Stimulated activated naive CD4-positive, alpha-beta T cell treated with Interleukin-2 at 50 U/mL for 16 hours (primary cell): Measurements from ENCODE around the gene M1AP.
A peak's percentile ranks its signal among the peaks of the same experiment; 100 is the strongest.
"Not testable (repeated sequence)": the region's sequence is repeated elsewhere in the genome, so short reads cannot be mapped to it uniquely, and the experiment has no call there.

Source experiments
- DNase-seq: peaks from one replicate; lab custom pipeline; 2025; lab: John Stamatoyannopoulos, UW

The M1AP gene

DNA sequence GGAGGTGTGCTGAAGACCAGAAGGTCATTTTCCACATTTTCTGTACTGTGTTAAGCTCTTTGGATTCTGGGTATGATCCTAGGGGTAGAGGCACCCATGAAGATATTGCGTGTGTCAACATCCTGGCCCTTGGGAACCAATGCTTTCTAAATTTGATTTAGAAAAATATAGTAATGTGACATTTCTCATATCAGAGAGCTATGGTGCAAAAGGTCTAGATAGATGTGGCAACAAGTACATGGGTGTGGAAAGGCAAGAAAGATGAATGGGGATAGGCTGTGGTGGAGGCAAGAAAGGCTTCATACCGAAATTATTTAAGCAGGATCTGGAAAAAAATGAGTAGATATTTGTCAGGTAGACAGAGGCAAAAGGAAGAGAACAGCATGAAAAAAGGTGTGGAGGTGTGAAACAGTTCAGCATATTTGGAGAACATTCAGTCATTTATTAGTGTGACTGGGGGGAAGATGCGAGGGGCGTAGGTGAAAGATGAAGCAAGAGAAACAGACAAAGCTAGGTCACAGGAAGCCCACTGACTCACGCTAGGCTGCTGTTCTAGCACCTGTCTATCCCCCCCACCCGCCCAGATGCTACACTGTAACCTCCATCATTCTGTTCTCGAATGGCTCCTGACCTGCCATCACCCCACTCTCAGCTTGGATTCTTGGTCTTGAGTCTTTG lies 81.9 kb downstream of the M1AP start:
- DNase-seq, result no peak

DNA sequence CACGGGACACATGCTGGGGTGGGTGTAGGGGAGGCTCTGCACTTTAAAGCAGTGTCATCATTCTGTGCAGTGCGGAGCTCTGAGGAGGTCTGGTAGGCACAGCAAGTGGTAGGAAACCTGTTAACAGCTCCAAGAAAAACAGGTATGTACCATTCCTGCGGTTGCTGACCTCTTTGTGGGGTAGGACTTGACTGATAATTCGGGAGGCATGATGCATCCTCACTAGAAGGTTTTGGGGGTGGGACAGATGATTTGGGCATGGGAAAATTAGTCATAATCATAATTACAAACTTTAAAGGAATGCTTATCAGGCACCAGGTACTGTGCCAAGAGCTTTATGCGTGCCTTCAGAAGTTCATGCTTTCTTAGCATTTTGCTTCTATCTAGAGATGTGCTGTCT lies 83.9 kb downstream of the M1AP start:
- no peak for DNase-seq

DNA sequence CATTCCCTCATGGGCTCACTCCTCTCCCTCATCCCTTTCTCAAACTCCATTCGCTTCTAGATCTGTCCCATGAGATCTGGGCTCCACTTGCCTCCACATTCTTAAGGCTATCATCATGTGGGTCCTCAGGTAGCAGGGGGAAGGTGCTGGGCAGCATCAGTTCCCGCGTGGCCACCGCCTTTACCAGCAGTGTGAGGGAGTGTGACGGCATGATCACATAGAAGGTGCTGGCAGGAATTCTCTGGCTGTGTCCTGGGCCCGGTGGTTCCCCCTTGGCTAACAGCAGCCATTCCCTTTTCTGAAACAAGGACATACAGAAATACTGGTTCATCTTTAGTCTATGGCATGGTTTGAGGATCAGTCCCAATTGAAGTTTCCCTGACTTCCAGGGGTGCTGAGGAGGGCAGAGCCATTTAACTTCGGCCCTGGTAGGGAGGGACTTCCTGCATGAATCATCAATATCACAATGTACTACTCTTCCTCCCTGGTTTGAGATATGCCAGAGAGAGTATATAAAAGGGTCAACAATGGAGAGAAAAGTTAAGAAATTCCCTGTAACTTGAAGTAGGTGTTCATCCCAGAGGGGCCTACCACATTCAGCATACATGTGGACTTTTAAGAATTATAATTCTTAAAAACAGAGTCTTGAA lies 85.9 kb downstream of the M1AP start:
- DNase-seq, result no peak

DNA sequence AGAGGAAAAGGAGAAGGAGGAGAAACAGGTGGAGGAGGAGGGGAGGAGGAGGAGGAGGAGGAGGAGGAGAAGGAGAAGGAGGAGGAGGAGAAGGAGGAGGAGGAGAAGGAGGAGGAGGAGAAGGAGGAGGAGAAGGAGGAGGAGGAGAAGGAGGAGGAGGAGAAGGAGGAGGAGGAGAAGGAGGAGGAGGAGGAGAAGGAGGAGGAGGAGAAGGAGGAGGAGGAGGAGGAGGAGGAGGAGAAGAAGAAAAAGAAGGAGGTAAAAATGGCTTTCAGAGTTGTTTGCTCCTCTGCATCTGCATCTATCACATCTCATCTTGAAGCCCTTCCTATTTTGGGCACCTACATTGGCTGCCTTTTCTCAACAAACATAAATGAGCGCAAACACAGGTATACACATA lies 87.1 kb downstream of the M1AP start:
- DNase-seq, result not testable (repeated sequence)

DNA sequence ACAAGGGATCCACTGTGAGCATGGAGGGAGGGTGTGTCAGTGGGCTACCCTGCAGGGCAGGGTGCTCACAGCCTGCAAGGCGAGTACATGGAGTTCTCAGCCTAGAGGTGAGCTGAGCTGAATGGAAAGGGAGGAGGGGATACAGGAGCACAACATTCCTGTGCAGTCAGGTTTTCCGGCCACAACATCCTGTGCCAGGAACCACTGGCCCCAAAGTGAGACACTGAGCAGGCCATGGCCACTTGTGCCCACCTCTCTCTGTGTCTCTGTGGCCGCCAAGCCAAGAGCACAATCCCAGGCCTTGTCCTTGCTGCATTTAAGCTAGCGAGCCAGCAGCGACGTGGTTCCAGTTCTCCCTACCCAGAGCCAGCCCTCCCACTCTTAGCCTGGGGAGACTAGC lies 87.5 kb downstream of the M1AP start:
- no peak for DNase-seq

DNA sequence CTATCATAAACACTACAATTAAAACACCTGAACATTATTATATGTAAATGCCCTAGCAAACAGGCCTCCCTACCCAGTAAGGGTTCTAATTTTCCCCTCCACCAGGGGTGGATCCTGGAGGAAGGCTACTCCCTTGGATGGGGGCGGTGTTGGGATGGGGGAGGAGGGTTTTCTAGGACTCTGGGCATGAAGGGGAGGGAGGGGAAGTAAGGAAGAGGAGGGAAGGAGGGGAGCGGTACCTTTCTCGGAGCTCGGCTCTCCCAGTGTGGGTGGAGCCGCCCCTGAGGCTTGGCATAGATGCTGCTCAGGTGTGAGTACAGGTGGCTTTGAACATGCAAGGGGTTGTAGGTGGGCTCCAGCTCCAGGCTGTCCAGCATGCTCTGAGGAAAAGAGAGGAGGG lies 88.2 kb downstream of the M1AP start:
- DNase-seq, result no peak

DNA sequence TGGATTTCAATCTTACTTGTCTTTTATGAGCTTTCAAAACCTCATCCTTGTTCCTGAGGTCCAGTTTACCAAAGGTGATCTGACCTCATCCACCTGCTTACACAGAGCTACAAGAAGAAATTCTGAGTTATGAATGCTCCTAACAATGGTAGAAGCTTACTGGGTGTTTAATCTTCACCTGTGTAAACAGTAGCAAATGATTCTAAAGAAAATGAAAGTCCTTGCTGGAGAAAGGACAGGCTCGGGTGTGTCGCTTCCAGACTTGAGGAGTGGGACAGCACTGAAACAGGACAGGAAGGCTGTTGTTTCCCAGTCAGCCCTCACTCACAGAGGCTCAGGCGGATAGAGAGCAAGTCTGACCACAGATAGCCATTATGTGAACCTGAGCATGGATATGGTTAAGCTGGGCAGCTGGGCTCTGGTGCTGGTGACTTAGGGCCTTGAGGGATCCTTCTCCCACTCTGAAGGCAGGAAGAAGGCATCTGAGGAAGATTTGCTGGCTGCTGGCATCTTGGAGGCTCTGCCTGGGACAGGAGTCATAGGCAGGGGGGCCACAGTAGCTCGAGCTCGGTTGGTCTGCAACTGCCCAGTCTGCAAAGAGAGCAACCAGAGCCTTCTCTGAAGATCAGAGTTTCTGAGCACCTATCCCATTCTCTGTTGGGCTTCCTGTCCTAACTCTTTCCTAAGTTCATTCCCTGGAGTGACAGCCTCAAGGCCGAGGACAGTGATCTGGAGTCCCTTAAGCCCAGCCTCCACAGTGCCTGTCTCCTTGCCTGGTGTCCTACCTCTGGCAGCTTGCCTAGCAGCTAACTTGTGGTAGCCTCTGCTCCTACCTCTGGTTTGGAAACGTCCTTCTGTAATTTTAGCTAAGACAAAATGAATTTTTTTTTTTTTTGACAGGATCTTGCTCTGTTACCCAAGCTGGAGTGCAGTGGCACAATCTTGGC lies 89.6 kb downstream of the M1AP start:
- DNase-seq, result no peak

DNA sequence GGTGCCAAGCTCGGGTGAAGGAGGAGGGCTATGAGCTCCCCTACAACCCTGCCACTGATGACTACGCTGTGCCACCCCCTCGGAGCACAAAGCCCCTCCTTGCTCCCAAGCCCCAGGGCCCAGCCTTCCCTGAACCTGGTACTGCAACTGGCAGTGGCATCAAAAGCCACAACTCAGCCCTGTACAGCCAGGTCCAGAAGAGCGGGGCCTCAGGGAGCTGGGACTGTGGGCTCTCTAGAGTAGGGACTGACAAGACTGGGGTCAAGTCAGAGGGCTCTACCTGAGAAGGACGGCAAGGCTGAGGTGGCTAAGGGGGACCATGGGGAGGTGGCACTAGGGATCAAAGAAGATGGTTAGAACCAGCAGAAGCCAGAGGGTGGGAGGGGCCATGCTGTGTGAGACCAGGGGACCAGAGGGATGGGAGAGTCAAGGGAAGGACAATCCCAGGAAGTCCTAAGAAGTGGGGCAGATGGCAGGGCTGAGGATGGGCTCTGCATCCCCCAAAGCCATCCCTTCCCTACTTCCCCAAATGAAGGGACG lies 91.2 kb downstream of the M1AP start:
- no peak for DNase-seq

DNA sequence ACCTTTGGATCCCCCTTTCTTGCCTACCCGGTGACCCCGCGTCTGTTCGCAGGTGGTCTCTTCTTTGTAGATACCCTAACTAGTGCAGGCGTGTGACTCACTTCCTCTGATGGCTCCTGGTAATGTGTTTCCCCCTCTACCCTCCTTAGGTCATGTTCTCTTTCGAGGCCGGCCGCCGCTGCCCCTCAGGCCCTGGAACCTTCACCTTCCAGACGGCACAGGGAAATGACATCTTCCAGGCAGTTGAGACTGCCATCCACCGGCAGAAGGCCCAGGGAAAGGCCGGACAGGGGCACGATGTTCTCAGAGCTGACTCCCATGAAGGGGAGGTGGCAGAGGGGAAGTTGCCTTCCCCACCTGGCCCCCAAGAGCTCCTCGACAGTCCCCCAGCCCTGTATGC lies 92.0 kb downstream of the M1AP start:
- DNase-seq, result no peak

DNA sequence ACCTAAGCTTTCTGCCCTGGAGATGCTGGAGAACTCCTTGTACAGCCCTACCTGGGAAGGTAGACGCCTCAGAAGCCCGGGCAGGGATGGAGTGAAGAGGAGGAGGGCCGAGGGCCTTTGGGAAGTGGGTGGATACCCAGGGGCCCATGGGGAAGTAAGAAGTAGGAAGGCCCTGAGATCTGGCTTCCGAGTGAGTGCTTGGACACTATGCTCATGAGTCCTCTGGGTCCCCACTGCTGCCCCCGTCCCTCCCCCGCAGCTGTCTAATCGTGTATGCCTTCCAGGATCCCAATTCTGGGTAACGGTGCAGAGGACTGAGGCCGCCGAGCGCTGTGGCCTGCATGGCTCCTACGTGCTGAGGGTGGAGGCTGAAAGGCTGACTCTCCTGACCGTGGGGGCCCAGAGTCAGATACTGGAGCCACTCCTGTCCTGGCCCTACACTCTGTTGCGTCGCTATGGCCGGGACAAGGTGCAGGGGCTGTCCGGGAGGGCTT lies 92.5 kb downstream of the M1AP start:
- no peak for DNase-seq

DNA sequence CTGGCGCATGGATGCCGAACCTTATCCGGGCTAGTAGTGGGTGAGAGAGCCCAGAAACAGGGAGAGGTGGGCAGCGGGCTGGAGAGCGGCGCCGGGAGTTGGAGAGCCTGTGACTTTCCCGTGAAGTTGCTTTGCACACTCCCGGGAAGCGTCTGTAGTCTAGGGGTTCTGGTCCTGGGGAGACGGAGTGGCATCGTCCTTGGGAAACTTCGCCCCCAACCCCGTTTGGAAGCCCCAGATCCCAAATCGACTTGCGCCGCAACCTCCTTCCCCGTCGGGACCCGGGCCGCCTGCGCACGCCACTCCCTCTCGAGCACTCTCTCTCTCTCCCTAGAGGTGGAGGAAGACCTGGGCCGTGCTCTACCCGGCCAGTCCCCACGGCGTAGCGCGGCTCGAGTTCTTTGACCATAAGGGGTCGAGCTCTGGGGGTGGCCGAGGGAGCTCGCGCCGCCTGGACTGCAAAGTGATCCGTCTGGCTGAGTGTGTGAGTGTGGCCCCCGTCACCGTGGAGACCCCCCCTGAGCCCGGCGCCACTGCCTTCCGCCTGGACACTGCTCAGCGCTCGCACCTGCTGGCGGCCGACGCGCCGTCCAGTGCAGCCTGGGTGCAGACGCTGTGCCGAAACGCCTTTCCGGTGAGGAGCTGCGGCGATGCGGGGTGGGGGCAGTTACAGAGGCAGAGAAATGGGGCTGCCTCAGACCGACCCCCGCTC lies 93.2 kb downstream of the M1AP start:
- peak; percentile 36 for DNase-seq

DNA sequence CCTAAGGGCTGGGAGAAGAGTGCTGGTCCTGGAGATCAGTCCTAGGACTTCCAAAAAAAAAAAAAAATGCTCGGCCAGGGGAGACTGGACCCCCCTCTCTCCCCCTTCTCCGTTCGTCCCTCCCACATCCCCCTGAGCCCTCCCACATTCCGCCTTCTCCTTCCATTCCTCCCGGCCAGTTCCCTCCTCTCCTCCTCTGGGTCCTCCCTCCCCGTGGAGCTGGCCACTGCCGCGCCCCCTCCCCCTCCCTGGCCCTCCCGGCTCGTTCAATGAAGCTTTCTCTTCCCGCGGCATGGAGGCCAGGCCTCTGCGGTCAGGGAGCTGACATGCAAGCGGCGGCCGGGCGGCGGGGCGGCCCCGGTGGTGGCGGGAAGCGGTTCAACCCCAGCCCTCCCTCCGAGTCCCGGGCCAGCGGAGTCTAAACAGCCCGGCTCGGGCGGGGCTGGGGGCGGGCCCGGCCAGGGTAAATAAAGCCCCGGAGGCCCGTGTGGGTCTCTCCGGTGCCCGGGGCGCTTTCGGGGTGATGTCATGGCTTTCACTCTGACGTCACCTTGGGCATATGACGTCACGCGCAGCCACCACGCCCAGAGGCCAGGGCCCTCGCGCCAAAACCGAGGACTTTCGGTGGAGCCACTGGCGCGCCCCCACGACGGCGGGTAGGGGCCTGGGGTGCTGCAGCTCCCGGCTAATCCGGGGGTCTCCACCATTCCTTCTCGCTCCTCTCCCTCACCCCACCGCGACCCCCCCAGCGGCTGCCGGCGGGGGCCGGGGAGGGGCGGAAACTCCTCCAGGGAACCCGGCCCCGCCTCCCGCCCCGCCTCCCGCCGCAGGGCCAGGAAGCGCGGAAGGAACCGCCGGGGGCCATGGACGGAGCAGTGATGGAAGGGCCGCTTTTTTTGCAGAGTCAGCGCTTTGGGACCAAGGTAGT lies 94.0 kb downstream of the M1AP start, which contains the start of the genes DOK1 and LOXL3:
TSS of gene DOK1 (plus strand) at position 829 of the 928 bp plus-strand sequence. CDS start at position 864, 35 bp downstream.
TSS of gene LOXL3 (minus strand) at position 51 of the 928 bp plus-strand sequence. CDS start 1,308 bp downstream, outside the sequence.
- DNase-seq, result peak; percentile 83

DNA sequence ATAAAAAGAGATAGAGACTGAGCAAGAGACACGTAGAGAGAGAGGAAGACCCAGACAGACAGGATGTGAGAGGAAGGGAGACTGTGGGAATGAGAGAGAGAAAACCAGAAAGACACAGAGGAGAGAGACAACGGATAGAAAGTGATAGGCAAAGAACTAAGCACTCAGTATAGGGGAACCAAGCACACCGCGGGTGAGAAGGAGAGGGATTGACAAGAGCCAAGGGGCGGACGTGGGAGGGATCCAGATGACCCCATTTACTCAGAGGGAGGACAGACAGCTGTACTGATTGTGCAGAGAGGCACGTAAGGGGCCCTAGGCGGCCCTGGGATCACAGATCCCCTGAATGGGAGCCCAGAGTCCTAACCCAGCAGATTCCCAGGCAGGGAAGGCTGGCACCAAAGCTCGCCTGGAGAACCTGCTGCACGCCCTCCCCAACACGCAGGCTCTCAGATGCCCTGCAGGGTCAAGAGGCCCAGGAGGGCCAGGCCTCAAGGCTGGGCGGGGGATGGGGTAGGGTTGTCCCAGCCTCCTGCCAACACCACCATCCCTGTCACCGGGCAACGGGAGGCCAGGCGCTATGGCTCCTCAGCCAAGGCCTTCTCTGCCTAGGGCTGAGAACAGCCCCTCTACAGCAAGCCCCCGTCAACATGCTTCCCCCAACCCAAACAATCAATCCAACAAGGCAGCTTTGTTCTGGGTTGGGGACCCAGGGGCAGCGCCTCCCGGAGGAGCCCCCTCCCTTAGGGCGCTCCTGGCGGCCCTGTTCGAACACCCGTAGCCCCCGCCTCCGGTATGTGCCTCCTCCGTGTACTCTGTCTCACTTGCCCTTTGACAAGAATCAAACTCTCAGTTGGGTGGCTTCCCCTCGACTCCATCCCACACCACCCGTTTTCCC lies 95.0 kb downstream of the M1AP start:
- DNase-seq, result no peak

DNA sequence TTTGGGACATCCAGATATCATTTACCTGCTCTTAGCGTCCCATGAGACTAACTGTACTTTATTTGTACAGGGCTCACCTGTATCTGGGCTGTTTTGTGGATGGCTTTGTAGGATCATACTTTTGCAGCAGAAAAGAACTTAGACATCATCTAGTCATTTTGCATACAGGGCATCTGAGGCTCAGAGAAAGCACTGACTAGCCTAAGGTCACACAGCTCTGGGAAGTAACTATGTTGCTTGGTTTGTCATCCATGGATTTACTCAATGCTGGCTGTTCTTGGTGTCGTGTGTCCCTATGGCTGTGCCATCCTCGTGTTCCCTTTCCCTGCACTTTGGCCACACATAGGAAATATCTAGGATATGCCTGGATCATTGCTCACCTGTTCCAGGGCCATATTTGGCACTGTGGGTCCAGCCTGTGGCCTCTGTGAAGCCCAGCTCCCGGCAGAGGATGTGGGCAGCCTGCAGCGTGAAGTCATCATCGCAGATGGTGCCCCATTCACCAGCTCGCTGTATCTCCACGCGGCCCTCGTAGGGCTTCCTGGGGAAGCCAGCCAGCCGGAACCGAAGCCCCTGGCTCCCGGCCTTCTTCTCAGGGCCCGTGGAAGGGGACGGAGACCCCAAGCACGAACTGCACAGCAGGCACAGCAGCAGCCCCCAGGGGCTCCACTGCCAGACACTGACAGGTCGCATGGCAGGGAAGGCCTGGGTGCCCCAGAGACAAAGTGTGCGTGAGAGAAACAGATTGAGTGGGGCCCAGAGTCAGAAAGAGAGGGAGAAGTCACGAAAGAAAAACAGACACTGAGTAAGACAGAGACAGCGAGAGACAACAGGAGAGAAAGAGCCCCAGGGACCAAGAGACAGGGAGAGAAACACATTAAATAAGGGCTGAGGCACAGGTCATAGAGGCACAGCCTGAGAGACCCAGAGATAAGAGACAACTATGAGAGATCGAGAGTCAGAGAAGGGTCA lies 95.9 kb downstream of the M1AP start:
- DNase-seq, result no peak

DNA sequence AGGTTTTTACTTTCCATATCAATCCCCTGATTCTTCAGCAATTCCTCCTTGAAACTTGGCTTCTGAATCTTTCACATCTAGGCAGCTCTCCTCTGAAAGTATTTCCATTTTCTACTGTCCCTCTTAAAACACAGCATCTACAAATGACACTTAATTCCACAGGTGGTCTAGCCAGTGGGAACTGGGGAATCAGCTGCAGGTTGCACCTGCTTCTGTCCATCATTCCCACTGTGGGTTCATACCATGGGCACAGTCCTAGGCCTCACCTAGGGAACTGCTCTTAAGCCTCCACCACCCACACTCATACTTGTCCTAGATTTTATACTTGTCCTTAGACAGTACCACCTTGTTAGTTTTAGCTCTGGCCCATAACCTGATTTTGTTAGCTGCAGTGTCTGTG lies 96.6 kb downstream of the M1AP start:
- DNase-seq, result no peak

DNA sequence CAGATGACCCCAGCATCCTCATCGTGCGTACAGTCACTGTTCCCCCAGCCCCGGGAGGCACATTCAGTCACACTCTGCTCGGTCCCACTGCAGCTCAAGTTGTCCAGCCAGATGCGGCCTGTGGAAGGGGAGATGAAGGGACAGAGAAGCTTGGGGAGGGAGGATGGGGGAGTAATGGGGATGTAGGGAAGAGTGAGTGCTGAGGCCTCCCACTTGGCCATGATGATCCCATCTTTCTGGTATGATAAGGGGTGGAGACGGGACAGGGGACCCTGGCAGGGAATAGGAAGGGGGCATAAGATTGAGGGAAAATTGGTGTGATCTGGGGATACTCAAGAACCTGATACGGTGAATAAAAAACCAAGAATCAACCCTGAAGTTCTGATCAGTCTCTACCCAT lies 97.9 kb downstream of the M1AP start:
- no peak for DNase-seq

DNA sequence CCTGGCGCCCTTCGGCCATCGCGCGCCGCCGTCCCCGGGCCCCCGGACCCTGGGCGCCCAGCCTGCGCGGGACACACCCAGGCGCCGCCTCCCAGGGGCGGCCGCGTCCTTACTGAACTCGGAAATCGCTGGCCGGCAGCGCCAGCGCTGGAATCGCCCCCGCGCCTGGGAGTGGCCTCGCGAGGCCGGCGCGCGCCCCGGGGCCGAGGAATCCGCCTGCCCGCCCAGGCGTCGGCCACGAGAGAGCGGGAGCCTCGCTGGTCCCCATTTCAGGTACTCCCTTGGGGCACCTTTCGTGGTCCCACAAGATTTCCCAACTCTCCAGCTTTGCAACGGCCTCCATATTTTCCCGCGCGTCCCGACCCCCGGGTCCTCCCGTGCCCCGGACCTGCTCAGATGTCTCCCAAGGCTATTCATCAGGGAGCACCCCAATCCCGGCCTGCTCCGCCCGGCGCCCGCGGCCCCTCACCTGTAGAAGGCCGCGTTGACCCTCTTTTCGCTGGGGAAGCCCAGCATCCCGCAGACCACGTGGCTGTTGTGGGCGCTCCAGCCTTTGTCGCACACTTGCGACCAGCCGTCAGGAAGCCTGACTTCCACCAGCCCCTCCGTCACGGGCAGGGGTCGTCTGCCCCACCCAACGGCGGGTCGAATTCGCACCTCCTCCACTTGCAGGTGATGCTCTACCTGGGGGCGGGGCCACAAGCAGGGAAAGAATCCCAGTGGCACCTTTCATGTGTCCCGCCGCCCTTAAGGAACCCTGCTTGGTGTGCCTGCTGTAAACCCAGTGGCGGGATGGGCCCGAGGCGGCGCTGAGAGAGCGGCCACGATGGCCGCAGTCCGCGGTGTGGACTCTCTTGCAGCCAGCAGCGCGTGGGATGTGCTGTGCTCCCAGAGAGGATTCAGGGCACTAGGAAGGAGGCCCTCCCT lies 99.0 kb downstream of the M1AP start:
- DNase-seq, result no peak
